Stimulated activated naive B cell treated with anti-CD40 and anti-IgM and Interleukin-4, amounts not matched to agents 10 μg/mL and 1 μg/mL and 100 μg/mL, for 72 hours (primary cell): Measurements from ENCODE around the gene JAKMIP1.

Source experiments
- ATAC-seq, 2 donors: fragments of 150-1000 bp; cut with Tn5 transposase; replicated peaks; 2 replicates each; pipeline ENCODE4 v1.10.0; 2021; ENCODE audit warnings: moderate library complexity in 1 of 2
- DNase-seq: peaks from one replicate; pipeline ENCODE4 v3.0.0; 2021
- H3K27ac Mint-ChIP-seq: one replicate; pipeline ENCODE4 v1.8.0; 2022; ENCODE audit warnings: mild to moderate bottlenecking, mixed read lengths
- H3K27me3 Mint-ChIP-seq, 2 donors: one replicate each; pipeline ENCODE4 v1.8.0; 2022; ENCODE audit warnings: mixed read lengths in 2 of 2
- H3K36me3 Mint-ChIP-seq, 2 donors: one replicate each; pipeline ENCODE4 v1.8.0; 2022; ENCODE audit warnings: mixed read lengths in 2 of 2, mild to moderate bottlenecking in 1 of 2
- H3K4me1 Mint-ChIP-seq, 2 donors: one replicate each; pipeline ENCODE4 v1.8.0; 2022; ENCODE audit warnings: mixed read lengths in 2 of 2, mild to moderate bottlenecking in 1 of 2
- H3K4me3 Mint-ChIP-seq, 2 donors: one replicate each; pipeline ENCODE4 v1.8.0; 2022; ENCODE audit warnings: mild to moderate bottlenecking in 2 of 2, mixed read lengths in 2 of 2, moderate library complexity in 1 of 2
- H3K9me3 Mint-ChIP-seq, 2 donors: one replicate each; pipeline ENCODE4 v1.8.0; 2022; ENCODE audit warnings: mixed read lengths in 2 of 2, mild to moderate bottlenecking in 1 of 2

Gene JAKMIP1

GRCh38 chr4:6191448-6192130 is 8.8 kb downstream of the JAKMIP1 start:
- peaks cover 36 to 40% of the 10 kb centered on the region in 2 donors for H3K27me3 Mint-ChIP-seq
- no peaks in the 10 kb centered on the region for H3K4me1 Mint-ChIP-seq
- H3K4me3 Mint-ChIP-seq, result no peak overlapping the region
- peaks cover 5% of the 10 kb centered on the region in 2 donors for H3K9me3 Mint-ChIP-seq
- H3K36me3 Mint-ChIP-seq, result no peaks in the 10 kb centered on the region
- ATAC-seq (no peak), DNase-seq (no peak)
- H3K27ac Mint-ChIP-seq, result no peak overlapping the region

GRCh38 chr4:6190486-6190885 is 9.9 kb downstream of the JAKMIP1 start:
- H3K36me3 Mint-ChIP-seq, result no peaks in the 10 kb centered on the region
- no peak overlapping the region for H3K4me3 Mint-ChIP-seq
- H3K4me1 Mint-ChIP-seq, result no peaks in the 10 kb centered on the region
- ATAC-seq (no peak), DNase-seq (no peak)
- no peak overlapping the region for H3K27ac Mint-ChIP-seq
- peaks cover 26 to 35% of the 10 kb centered on the region in 2 donors for H3K27me3 Mint-ChIP-seq
- peaks cover 5 to 14% of the 10 kb centered on the region in 2 donors for H3K9me3 Mint-ChIP-seq

DNA sequence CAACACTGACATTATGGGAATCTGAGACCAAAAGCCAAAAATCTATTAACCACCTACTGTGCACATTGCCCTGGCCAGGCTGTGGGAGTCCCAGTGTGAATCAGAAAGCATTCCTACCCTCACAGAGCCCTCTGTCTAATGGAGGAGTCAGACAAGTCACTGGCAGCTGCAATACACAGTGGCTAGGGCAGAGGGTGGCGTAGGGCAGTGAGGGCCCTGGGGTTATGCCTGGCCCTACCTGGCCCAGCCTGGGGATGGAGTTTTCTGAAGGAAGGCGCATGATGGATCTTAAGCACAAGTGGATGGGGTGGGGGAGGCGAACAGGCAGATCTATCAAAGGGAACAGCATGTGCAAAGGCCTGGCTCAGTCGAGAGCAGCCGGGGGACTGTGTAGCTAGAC is 10.8 kb downstream of the JAKMIP1 start:
- Mint-ChIP-seq H3K4me1 (no peaks in the 10 kb centered on the region), H3K36me3 (no peaks in the 10 kb centered on the region)
- no peak for ATAC-seq

DNA sequence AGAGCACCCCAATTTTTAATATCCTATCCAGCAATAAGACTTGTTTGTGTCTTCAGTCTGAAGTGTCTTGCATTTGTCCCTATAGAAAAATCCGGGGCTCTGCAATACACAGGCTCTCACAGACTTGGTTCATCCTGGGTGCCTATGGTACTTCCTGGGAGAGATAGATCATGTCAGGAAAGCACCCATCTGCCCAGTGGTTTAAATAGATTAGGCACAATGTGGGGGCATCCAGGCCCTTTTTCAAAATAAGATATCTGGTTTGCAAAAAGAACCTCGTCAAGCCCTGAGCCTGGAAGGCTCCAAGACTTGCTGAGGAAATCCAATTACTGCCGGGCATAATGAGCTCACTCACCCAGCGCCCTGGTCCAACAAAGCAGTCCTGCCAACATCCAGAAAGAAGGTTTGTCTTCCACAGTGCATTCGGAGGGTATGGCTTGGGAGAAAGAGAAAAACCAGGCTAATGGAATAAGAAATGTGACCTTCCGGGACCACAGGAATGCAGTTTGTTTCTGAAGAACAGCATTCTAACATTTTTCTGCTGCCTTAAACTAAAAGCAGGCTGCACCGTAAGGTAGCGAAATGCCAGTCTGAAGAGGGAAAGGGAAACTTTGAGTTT is 11.6 kb downstream of the JAKMIP1 start:
- Mint-ChIP-seq H3K27ac (no peak overlapping the region), H3K4me3 (no peak overlapping the region), H3K9me3 (peaks cover 5 to 14% of the 10 kb centered on the region in 2 donors), H3K27me3 (peaks cover 18 to 35% of the 10 kb centered on the region in 2 donors), H3K4me1 (no peaks in the 10 kb centered on the region), H3K36me3 (no peaks in the 10 kb centered on the region)
- DNase-seq, result no peak
- ATAC-seq, result no peak

More for the DNA sequence above, 10.8 kb downstream of the JAKMIP1 start:
- Mint-ChIP-seq H3K27me3 (peaks cover 25 to 34% of the 10 kb centered on the region in 2 donors), H3K27ac (no peak overlapping the region), H3K4me3 (no peak overlapping the region), H3K9me3 (peaks cover 5 to 14% of the 10 kb centered on the region in 2 donors)
- no peak for DNase-seq

GRCh38 chr4:6184169-6184568 is 16.2 kb downstream of the JAKMIP1 start:
- no peak overlapping the region for H3K4me3 Mint-ChIP-seq
- no peak for ATAC-seq
- H3K4me1 Mint-ChIP-seq, result peaks cover 0 to 5% of the 10 kb centered on the region in 2 donors
- H3K27ac Mint-ChIP-seq, result no peak overlapping the region
- peaks cover 2 to 16% of the 10 kb centered on the region in 2 donors for H3K27me3 Mint-ChIP-seq
- DNase-seq, result no peak
- H3K9me3 Mint-ChIP-seq, result peaks cover 13 to 20% of the 10 kb centered on the region in 2 donors
- peaks cover 0 to 3% of the 10 kb centered on the region in 2 donors for H3K36me3 Mint-ChIP-seq

DNA sequence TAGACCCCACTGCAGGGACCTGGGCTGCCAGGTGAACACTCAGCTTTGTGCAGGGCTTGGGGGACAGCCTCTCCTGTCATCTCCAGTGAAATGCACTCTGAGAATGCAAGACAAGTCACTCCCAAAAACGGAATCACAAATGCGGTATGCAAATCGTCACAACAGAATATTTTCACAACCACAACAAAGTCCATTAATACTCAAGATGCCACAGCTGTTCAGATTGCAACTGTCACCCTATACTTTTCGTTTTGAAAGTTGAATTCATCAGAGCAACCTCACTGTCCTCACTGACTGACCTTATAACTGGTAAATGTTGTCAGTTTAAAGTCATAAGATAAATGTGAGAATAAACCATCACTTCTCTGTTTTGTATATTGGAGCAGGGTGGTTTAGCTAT is 16.6 kb downstream of the JAKMIP1 start:
- peaks cover 0 to 3% of the 10 kb centered on the region in 2 donors for H3K36me3 Mint-ChIP-seq
- H3K4me1 Mint-ChIP-seq, result peaks cover 0 to 5% of the 10 kb centered on the region in 2 donors
- no peak for ATAC-seq
- peaks cover 6 to 16% of the 10 kb centered on the region in 2 donors for H3K27me3 Mint-ChIP-seq
- no peak overlapping the region for H3K27ac Mint-ChIP-seq
- H3K4me3 Mint-ChIP-seq, result no peak overlapping the region
- no peak for DNase-seq
- H3K9me3 Mint-ChIP-seq, result peaks cover 14 to 20% of the 10 kb centered on the region in 2 donors

DNA sequence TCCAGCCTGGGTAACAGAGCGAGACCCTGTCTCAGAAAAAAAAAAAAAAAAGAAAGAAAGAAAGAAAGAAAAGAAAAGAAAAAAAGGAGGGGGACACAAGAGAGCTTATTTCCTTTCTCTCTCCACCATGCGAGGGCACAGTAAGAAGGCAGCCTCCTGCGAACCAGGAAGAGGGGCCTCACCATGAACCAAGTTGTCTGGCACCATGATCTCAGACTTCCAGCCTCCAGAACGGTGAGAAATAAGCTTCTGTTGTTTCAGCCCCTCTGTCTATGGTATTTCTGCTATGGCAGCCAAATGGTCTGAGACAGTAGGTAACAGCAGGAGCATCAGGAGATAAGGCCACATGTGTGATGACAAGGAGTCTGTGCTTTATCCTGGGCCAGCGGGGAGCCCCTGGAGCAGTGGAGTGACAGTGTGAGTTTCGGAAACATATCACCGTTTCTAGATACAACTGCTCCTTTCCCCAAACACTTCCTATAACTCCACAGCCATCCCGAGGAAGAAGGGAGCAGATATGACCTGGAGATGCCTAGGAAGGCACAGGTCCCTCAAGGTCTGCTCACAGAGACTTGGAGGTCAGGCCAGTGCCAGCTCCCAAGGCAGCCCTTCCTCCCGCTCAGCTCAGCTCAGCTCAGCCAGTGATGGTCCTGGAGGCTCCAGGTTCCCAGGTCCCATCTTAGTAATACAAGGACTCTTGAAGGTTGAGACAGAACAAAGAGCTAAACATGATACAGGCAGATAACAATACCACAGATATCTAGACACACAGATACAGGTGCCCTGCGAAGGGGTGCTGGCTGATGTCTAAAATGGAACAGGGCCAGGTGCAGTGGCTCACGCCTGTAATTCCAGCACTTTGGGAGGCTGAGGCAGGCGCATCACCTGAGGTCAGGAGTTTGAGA is 17.7 kb downstream of the JAKMIP1 start:
- no peak for ATAC-seq
- Mint-ChIP-seq H3K27me3 (peaks cover 8 to 16% of the 10 kb centered on the region in 2 donors), H3K36me3 (peaks cover 0 to 3% of the 10 kb centered on the region in 2 donors), H3K27ac (no peak overlapping the region), H3K4me3 (no peak overlapping the region), H3K4me1 (peaks cover 5% of the 10 kb centered on the region in 2 donors), H3K9me3 (peaks cover 21 to 25% of the 10 kb centered on the region in 2 donors)
- DNase-seq, result no peak

- Mint-ChIP-seq H3K4me3 (no peak overlapping the region), H3K27me3 (peaks cover 8 to 16% of the 10 kb centered on the region in 2 donors), H3K9me3 (peaks cover 16 to 19% of the 10 kb centered on the region in 2 donors), H3K36me3 (peaks cover 0 to 3% of the 10 kb centered on the region in 2 donors), H3K27ac (no peak overlapping the region), H3K4me1 (peaks cover 5% of the 10 kb centered on the region in 2 donors)
- DNase-seq, result peak; percentile 32
- ATAC-seq, result peak; percentile 93 to 95
These were observed 19.3 kb downstream of the JAKMIP1 start for GRCh38 chr4:6180841-6181631.

DNA sequence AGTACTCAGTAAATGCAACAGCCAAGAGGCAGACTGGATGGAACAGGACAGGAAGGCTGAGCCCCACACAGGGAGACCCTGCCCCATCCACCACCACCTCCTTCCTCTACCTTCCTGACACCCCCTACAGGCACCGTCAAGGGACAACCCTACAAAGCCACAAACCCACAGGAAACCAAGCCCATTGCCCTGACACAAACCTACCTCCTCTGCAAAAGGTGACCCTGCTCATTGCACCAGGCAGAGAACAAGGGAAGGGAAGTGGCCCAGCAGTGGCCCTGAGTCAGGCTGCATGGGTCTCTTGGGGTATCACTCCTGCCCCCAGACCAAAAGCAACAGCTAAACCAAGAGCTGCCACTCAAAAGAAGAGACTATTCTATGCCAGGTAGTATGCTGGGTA is 21.0 kb downstream of the JAKMIP1 start:
- H3K4me1 Mint-ChIP-seq, result peaks cover 5% of the 10 kb centered on the region in 2 donors
- DNase-seq, result no peak
- peaks cover 0 to 3% of the 10 kb centered on the region in 2 donors for H3K36me3 Mint-ChIP-seq
- H3K27me3 Mint-ChIP-seq, result peaks cover 16 to 17% of the 10 kb centered on the region in 2 donors
- no peak overlapping the region for H3K4me3 Mint-ChIP-seq
- ATAC-seq, result no peak
- H3K9me3 Mint-ChIP-seq, result peaks cover 12 to 19% of the 10 kb centered on the region in 2 donors
- no peak overlapping the region for H3K27ac Mint-ChIP-seq

- Mint-ChIP-seq H3K4me3 (no peak overlapping the region), H3K27ac (no peak overlapping the region), H3K36me3 (peaks cover 0 to 3% of the 10 kb centered on the region in 2 donors), H3K27me3 (peaks cover 15 to 18% of the 10 kb centered on the region in 2 donors), H3K4me1 (peaks cover 5% of the 10 kb centered on the region in 2 donors), H3K9me3 (peaks cover 12 to 19% of the 10 kb centered on the region in 2 donors)
- ATAC-seq (no peak), DNase-seq (no peak)
These were observed 21.6 kb downstream of the JAKMIP1 start for GRCh38 chr4:6178757-6179156.

DNA sequence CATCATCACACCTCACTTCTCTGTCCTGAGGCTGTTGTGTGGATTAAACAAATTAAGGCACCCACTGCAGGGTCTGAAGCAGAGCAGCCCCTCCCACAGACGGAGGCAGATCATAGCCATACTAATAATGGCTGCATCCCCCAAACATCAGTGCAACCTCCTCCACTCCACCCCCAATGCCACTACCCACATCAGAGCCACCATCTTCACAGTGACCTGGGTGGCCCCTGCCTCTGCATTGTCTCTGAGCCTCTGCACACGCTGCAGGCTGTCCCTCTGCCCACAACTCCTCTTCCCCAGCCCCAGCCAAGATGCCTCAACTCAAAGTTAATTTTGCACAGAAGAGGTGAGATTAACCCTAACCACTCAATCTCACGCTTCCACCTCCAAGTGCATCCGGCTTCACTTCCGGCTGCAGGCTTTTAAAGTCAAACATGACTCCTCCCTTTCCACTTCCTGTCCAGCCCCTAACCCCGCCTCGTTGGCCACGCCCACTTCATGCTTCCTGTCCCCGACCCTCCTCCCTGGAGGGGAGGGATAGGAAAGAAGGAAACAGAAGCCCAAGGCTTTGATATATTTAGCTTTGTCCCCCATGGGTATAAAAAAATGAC is 22.7 kb downstream of the JAKMIP1 start:
- Mint-ChIP-seq H3K4me1 (peaks cover 5% of the 10 kb centered on the region in 2 donors), H3K4me3 (no peak overlapping the region), H3K9me3 (peaks cover 12 to 18% of the 10 kb centered on the region in 2 donors), H3K27ac (no peak overlapping the region), H3K36me3 (peaks cover 0 to 3% of the 10 kb centered on the region in 2 donors), H3K27me3 (peaks cover 18% of the 10 kb centered on the region in 2 donors)
- ATAC-seq (no peak), DNase-seq (no peak)

GRCh38 chr4:6175426-6175825 is 24.9 kb downstream of the JAKMIP1 start:
- Mint-ChIP-seq H3K27me3 (peaks cover 9 to 18% of the 10 kb centered on the region in 2 donors), H3K27ac (no peak overlapping the region), H3K4me3 (no peak overlapping the region), H3K9me3 (peaks cover 13 to 23% of the 10 kb centered on the region in 2 donors), H3K36me3 (no peaks in the 10 kb centered on the region), H3K4me1 (peaks cover 0 to 5% of the 10 kb centered on the region in 2 donors)
- DNase-seq (no peak), ATAC-seq (no peak)

- H3K27me3 Mint-ChIP-seq, result peaks cover 9 to 10% of the 10 kb centered on the region in 2 donors
- peaks cover 0 to 2% of the 10 kb centered on the region in 2 donors for H3K4me1 Mint-ChIP-seq
- no peak overlapping the region for H3K27ac Mint-ChIP-seq
- H3K4me3 Mint-ChIP-seq, result no peak overlapping the region
- ATAC-seq (no peak), DNase-seq (no peak)
- peaks cover 11 to 17% of the 10 kb centered on the region in 2 donors for H3K9me3 Mint-ChIP-seq
- no peaks in the 10 kb centered on the region for H3K36me3 Mint-ChIP-seq
These were observed 27.5 kb downstream of the JAKMIP1 start for GRCh38 chr4:6172927-6173200.
